ENCODE measurements around the gene DCAF11.

DCAF11 gene

DNA sequence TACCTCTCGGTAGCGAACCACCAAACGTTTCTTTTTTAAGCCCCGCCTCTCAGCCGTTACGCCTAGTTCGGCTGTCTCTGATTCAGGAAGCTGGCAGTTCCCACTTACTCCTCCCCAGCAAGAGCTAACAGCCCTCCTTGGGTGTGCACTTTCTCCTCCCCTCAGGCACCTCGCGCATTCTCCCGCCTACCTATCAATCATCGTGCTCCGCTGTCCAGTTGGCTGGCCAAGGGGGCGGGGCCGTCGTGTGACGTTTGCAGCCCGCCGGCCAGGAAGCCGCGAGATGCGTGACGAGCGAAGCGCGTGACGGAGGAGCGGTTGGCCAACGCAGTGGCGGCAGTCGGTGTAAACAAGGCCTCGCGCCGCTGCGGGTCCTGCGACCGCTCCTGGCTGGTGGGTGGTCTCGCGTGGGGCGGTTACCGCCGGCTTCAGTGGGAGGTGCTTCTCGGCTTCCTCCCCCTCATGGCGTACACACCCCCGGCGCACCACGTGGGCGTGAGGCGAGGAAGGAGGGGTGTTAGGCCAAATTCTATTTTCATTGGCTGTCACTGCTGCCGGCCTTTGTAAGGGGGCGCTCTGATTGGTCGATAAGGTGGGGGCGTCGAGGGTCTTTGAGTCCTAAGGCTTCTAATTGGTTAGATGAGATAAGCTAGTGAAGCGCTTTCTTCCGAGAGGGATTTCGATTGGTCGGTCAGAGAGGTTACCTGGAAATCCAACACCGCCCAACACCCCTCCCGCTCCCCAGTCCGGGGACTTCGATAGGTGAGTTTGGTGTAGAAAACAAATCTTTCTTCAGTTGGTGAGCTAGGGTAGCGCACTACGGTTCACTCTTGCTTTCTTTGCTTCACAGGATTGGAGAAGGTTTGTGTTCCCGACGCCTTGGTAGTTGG lies at the start of gene DCAF11, which contains the start of gene NRL:
DCAF11 (plus strand) TSS at position 246 of the 890 bp plus-strand sequence. CDS start 818 bp downstream, outside the sequence.
NRL (minus strand) TSS at position 418 of the 890 bp plus-strand sequence. CDS start 32,101 bp downstream, outside the sequence.
- TF ChIP-seq, protein P1, sequence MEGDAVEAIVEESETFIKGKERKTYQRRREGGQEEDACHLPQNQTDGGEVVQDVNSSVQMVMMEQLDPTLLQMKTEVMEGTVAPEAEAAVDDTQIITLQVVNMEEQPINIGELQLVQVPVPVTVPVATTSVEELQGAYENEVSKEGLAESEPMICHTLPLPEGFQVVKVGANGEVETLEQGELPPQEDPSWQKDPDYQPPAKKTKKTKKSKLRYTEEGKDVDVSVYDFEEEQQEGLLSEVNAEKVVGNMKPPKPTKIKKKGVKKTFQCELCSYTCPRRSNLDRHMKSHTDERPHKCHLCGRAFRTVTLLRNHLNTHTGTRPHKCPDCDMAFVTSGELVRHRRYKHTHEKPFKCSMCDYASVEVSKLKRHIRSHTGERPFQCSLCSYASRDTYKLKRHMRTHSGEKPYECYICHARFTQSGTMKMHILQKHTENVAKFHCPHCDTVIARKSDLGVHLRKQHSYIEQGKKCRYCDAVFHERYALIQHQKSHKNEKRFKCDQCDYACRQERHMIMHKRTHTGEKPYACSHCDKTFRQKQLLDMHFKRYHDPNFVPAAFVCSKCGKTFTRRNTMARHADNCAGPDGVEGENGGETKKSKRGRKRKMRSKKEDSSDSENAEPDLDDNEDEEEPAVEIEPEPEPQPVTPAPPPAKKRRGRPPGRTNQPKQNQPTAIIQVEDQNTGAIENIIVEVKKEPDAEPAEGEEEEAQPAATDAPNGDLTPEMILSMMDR (IDR thresholded peaks at IDR 0.05): no peak

DNA sequence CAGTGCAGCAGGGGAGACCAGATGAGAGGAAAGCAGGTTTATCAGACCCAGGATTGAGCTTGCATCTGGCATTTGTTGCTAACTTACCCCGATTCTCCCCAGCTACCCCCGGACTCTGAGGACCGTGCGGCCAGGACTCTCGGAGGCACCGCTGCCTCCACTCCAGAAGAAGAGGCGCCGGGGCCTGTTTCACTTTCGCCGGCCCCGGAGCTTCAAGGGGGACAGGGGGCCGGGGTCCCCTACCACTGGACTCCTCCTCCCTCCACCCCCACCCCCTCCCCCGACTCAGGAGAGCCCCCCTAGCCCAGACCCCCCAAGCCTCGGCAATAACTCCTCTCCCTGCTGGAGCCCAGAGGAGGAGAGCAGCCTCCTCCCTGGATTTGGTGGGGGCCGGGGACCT lies 49.7 kb upstream of the DCAF11 start:
- TF ChIP-seq, protein P1 (IDR thresholded peaks at IDR 0.05): no peak

- TF ChIP-seq, protein P1 (IDR thresholded peaks at IDR 0.05): no peak
Observed at GRCh38 chr14:24065408-24065807, 49.2 kb upstream of the DCAF11 start.

DNA sequence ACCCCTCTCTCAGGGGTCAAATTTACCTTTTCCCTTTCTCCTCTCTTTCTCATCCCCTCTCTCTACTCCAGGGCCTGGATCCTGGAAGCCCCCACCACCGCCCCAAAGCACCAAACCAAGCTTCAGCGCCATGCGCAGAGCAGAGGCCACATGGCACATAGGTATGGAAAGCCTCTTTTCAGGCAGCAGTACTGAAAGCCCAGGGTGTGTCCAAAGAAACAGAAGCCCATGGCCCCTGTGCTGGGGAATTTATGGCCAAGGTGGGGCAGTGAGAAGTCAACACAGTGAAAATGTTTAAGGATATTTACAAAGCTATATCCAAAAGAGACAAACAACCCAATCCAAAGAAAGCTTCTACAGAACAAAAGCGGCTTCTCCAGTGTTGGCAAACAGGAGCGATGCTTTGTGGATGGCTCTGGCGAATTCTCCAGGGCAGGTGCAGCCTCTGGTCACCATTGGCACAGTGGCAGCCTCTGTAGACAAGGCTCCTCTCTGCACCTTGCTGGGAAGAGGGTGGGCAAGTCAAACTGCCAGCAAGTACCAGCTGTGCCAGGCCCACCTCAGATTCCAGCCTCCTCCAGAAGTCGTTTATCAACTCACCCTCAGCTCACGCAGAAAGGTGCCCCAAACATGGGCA lies 48.0 kb upstream of the DCAF11 start:
- TF ChIP-seq, protein P1 (IDR thresholded peaks at IDR 0.05): no peak

DNA sequence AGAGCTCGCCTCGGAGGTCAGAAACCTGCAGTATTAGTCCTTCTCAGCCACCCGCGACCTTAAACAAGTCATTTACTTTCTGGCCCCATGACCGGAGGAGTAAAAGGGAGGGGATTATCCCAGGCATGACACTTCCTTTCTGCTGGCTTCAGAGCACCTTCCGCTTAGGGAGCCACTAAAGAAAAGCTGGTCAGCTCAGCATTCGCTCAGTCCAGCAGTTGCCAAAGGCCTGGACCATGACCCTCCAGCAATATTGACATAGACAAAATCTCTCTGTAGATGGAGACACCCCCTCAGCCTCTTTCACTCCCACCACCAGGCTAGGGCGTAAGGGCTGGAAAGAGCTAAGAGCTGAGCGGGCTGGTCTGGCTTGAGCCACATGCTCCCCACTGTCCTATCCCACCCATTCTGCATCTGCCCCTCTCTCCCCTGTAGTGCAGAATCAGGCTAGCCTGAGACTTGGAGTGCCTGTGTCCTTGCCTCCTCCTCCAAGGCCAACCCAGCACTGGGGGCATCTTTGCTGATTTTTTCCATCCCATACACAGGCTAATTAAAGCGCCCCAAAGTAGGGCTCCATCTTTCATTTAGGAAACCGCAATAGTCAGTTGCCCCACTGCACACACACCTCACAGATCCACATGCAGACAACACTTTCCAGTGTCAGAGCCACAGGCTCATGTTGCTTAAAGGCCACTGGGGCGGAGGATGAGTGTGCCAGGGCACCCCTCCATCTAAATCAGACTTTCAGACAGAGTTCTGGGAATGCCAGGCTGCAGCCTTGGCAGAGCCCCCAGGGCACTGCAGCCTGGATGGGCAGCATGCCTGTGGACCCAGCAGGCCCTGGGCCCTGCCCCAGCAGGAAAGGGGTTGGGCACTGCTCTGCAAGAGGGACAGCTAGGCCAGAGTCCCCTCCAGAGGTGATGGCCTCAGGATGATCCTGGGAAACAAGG lies 47.2 kb upstream of the DCAF11 start:
- TF ChIP-seq, protein P1 (IDR thresholded peaks at IDR 0.05): no peak

GRCh38 chr14:24068711-24069410 lies 45.7 kb upstream of the DCAF11 start:
- TF ChIP-seq, protein P1 (IDR thresholded peaks at IDR 0.05): no peak
